ENCODE results near the gene RPAP3.

- TF ChIP-seq CTCF (conservative IDR thresholded peaks at IDR 0.05; ENCODE audit: low read length) (no peak), EZH2phosphoT487 (IDR thresholded peaks at IDR 0.05; ENCODE audit: borderline replicate concordance, low read depth, low read length) (no peak)
Observed at GRCh38 chr12:47737936-47738594, 32.2 kb upstream of the RPAP3 start.
